IMR-90 (cell line): ENCODE results near the gene CAMK2G. TPM values are rescaled to one million over a fixed set of nuclear protein-coding genes. Genes with fewer than 3 reads are reported as not detected.

Experiments used
- ATAC-seq: fragments of 200-7000 bp; cut with Tn5 transposase; 2 replicates; pipeline ENCODE4 v1.9.1; 2020; ENCODE audit warnings: low read depth, mild to moderate bottlenecking, moderate library complexity
- BruUV-seq: library from RNA; stranded (reverse); fragments of 400-500 nt; replicated peaks from 2 replicates; lab custom pipeline; 2021; lab: Mats Ljungman, UMichigan
- CTCF ChIA-PET: fragments of 300-600 bp; formaldehyde crosslinking; extraction: SDS; loops from one replicate; lab custom pipeline; 2021; ENCODE audit warnings: antibody characterized with exemption; lab: Yijun Ruan, JAX
- POLR2A ChIA-PET: fragments of 300-600 bp; sonication (Branson Sonifier 250); formaldehyde crosslinking; loops from one replicate; lab custom pipeline; 2022; ENCODE audit warnings: antibody characterized with exemption; ENCODE audit not compliant: unreplicated experiment; lab: Charles Lee
- DNase-seq: peaks from one replicate; pipeline ENCODE4 v3.0.0; 2013
- H2AFZ ChIP-seq: replicated peaks from 2 replicates; pipeline ENCODE3; 2013; ENCODE audit warnings: low read length, mild to moderate bottlenecking; ENCODE audit not compliant: poor library complexity
- H2AK5ac ChIP-seq: 2 replicates; pipeline ENCODE4 v1.6.1; 2013; ENCODE audit warnings: low read depth, low read length, inconsistent platforms
- H2AK9ac ChIP-seq: replicated peaks from 2 replicates; pipeline ENCODE3; 2013; ENCODE audit warnings: mild to moderate bottlenecking, low read depth, low read length, moderate library complexity; ENCODE audit not compliant: poor library complexity
- H2BK120ac ChIP-seq: 2 replicates; pipeline ENCODE4 v1.6.1; 2013; ENCODE audit warnings: low read depth, low read length, inconsistent platforms
- H2BK15ac ChIP-seq: 3 replicates; pipeline ENCODE4 v1.6.1; 2013; ENCODE audit warnings: low read depth, low read length, inconsistent platforms
- H2BK20ac ChIP-seq: 2 replicates; pipeline ENCODE4 v1.6.1; 2013; ENCODE audit warnings: low read depth, mild to moderate bottlenecking, inconsistent platforms, low read length, moderate library complexity
- H2BK5ac ChIP-seq: 2 replicates; pipeline ENCODE4 v1.6.1; 2013; ENCODE audit warnings: mild to moderate bottlenecking, low read depth, low read length, inconsistent platforms; ENCODE audit not compliant: poor library complexity, severe bottlenecking
- H3K14ac ChIP-seq: replicated peaks from 2 replicates; pipeline ENCODE4 v1.6.1; 2013; ENCODE audit warnings: low read depth, low read length, inconsistent platforms
- H3K18ac ChIP-seq: 2 replicates; pipeline ENCODE4 v1.6.1; 2013; ENCODE audit warnings: low read depth, low read length, control low read depth
- H3K23ac ChIP-seq: 2 replicates; pipeline ENCODE4 v1.6.1; 2013; ENCODE audit warnings: low read depth, low read length, inconsistent platforms
- H3K27ac ChIP-seq: 2 replicates; pipeline ENCODE4 v1.5.1; 2013; ENCODE audit warnings: mild to moderate bottlenecking, control low read depth, low read length; ENCODE audit not compliant: insufficient read depth
- H3K27me3 ChIP-seq: 2 replicates; pipeline ENCODE4 v1.6.1; 2013; ENCODE audit warnings: low read length; ENCODE audit not compliant: control insufficient read depth, insufficient read depth
- H3K36me3 ChIP-seq: 2 replicates; pipeline ENCODE4 v1.6.1; 2013; ENCODE audit warnings: low read length, mixed read lengths; ENCODE audit not compliant: control insufficient read depth, insufficient read depth
- H3K4ac ChIP-seq: 2 replicates; pipeline ENCODE4 v1.6.1; 2013; ENCODE audit warnings: low read depth, low read length, inconsistent platforms
- H3K4me1 ChIP-seq: 2 replicates; pipeline ENCODE4 v1.6.1; 2013; ENCODE audit warnings: low read length, mixed read lengths; ENCODE audit not compliant: control insufficient read depth, insufficient read depth
- H3K4me2 ChIP-seq: 2 replicates; pipeline ENCODE4 v1.6.1; 2013; ENCODE audit warnings: low read depth, mild to moderate bottlenecking, control low read depth, low read length, moderate library complexity
- H3K4me3 ChIP-seq: 2 replicates; pipeline ENCODE4 v1.5.1; 2013; ENCODE audit warnings: low read depth, mild to moderate bottlenecking, control low read depth, low read length, moderate library complexity; ENCODE audit not compliant: insufficient read depth
- H3K56ac ChIP-seq: 2 replicates; pipeline ENCODE4 v1.6.1; 2013; ENCODE audit warnings: low read length, inconsistent platforms; ENCODE audit not compliant: insufficient read depth; ENCODE audit errors: extremely low read depth
- H3K79me1 ChIP-seq, 2 experiments: 2 replicates each; pipeline ENCODE4 v1.6.1; 2013; ENCODE audit warnings: low read length in 2 of 2, inconsistent platforms in 1 of 2, low read depth in 1 of 2
- H3K9ac ChIP-seq: 2 replicates; pipeline ENCODE4 v1.6.1; 2013; ENCODE audit warnings: low read depth, low read length, control low read depth
- H3K9me1 ChIP-seq: 2 replicates; pipeline ENCODE4 v1.6.1; 2013; ENCODE audit warnings: low read length, inconsistent platforms; ENCODE audit not compliant: insufficient read depth
- H3K9me3 ChIP-seq: 2 replicates; pipeline ENCODE4 v1.6.1; 2013; ENCODE audit warnings: low read length; ENCODE audit not compliant: control insufficient read depth, insufficient read depth
- H4K20me1 ChIP-seq: 2 replicates; pipeline ENCODE4 v1.6.1; 2013; ENCODE audit warnings: low read length, inconsistent platforms; ENCODE audit not compliant: insufficient read depth
- H4K5ac ChIP-seq: 2 replicates; pipeline ENCODE4 v1.6.1; 2013; ENCODE audit warnings: mild to moderate bottlenecking, low read depth, low read length, control low read depth
- H4K8ac ChIP-seq, 2 experiments: 2 replicates each; pipeline ENCODE4 v1.6.1; 2013; ENCODE audit warnings: low read depth in 2 of 2, low read length in 2 of 2, control low read depth in 1 of 2, inconsistent platforms in 1 of 2
- H4K91ac ChIP-seq: 2 replicates; pipeline ENCODE4 v1.6.1; 2013; ENCODE audit warnings: low read depth, low read length, inconsistent platforms; ENCODE audit not compliant: insufficient read depth
- BHLHE40 ChIP-seq: fragments of 150-350 bp; IDR thresholded peaks from 2 replicates; pipeline ENCODE4 v1.6.1; 2016; ENCODE audit warnings: mild to moderate bottlenecking, low read depth, low read length
- CEBPB ChIP-seq: IDR thresholded peaks from 2 replicates; pipeline ENCODE4 v1.6.1; 2012; ENCODE audit warnings: low read depth, low read length, improper control_type of control experiment
- CHD1 ChIP-seq: IDR thresholded peaks from 2 replicates; pipeline ENCODE4 v1.6.1; 2012; ENCODE audit warnings: low read depth, low read length, improper control_type of control experiment
- CTCF ChIP-seq: conservative IDR thresholded peaks from 2 replicates; pipeline ENCODE4 v1.5.1; 2012; ENCODE audit warnings: mild to moderate bottlenecking, low read depth, low read length, improper control_type of control experiment
- ELK1 ChIP-seq: fragments of 150-350 bp; IDR thresholded peaks from 2 replicates; pipeline ENCODE4 v1.6.1; 2016; ENCODE audit warnings: low read depth, mild to moderate bottlenecking, low read length, moderate library complexity, borderline replicate concordance
- FOS ChIP-seq: fragments of 150-350 bp; IDR thresholded peaks from 2 replicates; pipeline ENCODE4 v1.6.1; 2016; ENCODE audit warnings: low read depth, low read length
- MAFK ChIP-seq: IDR thresholded peaks from 2 replicates; pipeline ENCODE4 v1.6.1; 2012; ENCODE audit warnings: low read depth, low read length, improper control_type of control experiment
- MAZ ChIP-seq: IDR thresholded peaks from 2 replicates; pipeline ENCODE4 v1.6.1; 2012; ENCODE audit warnings: low read depth, mild to moderate bottlenecking, low read length, improper control_type of control experiment, moderate library complexity, borderline replicate concordance
- MXI1 ChIP-seq: IDR thresholded peaks from 2 replicates; pipeline ENCODE4 v1.6.1; 2012; ENCODE audit warnings: low read depth, mild to moderate bottlenecking, low read length, moderate library complexity, borderline replicate concordance
- NFE2L2 ChIP-seq: fragments of 150-350 bp; IDR thresholded peaks from 2 replicates; pipeline ENCODE4 v1.6.1; 2016; ENCODE audit warnings: low read depth, mild to moderate bottlenecking, low read length
- POLR2A ChIP-seq: IDR thresholded peaks from 2 replicates; pipeline ENCODE4 v1.6.1; 2012; ENCODE audit warnings: mild to moderate bottlenecking, low read depth, low read length
- RAD21 ChIP-seq: IDR thresholded peaks from 2 replicates; pipeline ENCODE4 v1.6.1; 2012; ENCODE audit warnings: low read length, improper control_type of control experiment
- RCOR1 ChIP-seq: IDR thresholded peaks from 2 replicates; pipeline ENCODE4 v1.6.1; 2012; ENCODE audit warnings: mild to moderate bottlenecking, low read length, improper control_type of control experiment; ENCODE audit not compliant: insufficient replicate concordance
- RFX5 ChIP-seq: IDR thresholded peaks from 2 replicates; pipeline ENCODE4 v1.8.0; 2012; ENCODE audit warnings: low read depth, mild to moderate bottlenecking, low read length, moderate library complexity
- SMC3 ChIP-seq: fragments of 150-350 bp; IDR thresholded peaks from 2 replicates; pipeline ENCODE4 v1.6.1; 2016; ENCODE audit warnings: low read depth, mild to moderate bottlenecking, antibody characterized with exemption, low read length, moderate library complexity
- USF2 ChIP-seq: fragments of 150-350 bp; IDR thresholded peaks from 2 replicates; pipeline ENCODE4 v1.6.1; 2017; ENCODE audit warnings: mild to moderate bottlenecking, antibody characterized with exemption, low read length, low read depth
- WGBS, 2 experiments: methylation state at CpG; one replicate each; pipeline versions ENCODE4 v1.1.5 to v1.1.7; 2013; ENCODE audit warnings: missing lambda C conversion rate in 2 of 2; ENCODE audit not compliant: insufficient read length in 1 of 2; ENCODE audit errors: extremely low coverage in 2 of 2; 5-methylcytosine and 5-hydroxymethylcytosine counted together
- dilution Hi-C: fragments of 300-500 bp; cut with HindIII; formaldehyde crosslinking; loops from one replicate; pipeline ENCODE4 v1.14.3; 2018; ENCODE audit warnings: low sequenced_read_pairs; ENCODE audit not compliant: unreplicated experiment
- in situ Hi-C: fragments of 300-500 bp; cut with MboI; formaldehyde crosslinking; loops from 3 replicates; pipeline ENCODE4 v1.14.3; 2019; ENCODE audit warnings: low sequenced_read_pairs, inconsistent platforms, mixed read lengths
- intact Hi-C: fragments of 100-400 bp; cut with micrococcal nuclease; formaldehyde crosslinking; loops from 2 replicates; pipeline ENCODE4 v1.10.0; 2022
- polyA plus RNA-seq, 3 experiments: library from polyadenylated mRNA; depleted of rRNA; stranded (reverse); fragments of >200 nt; gene quantifications; 2 replicates each; pipeline ENCODE4 v1.2.3, GENCODE V29; 2012; ENCODE audit warnings: low replicate concordance in 1 of 3
- total RNA-seq: library from RNA; depleted of rRNA; stranded (reverse); fragments of >200 nt; gene quantifications from 2 replicates; pipeline ENCODE4 v1.2.3, GENCODE V29; 2012

Gene CAMK2G
- total and polyA plus RNA-seq, 2 of the 4 experiments (the other 2 are of a cell fraction): 20.4 to 25.4 TPM

- peak overlapping the region; percentile 29 for H2AK9ac ChIP-seq
- dilution Hi-C loops (no loop called here), intact Hi-C loops (no loop called here), in situ Hi-C loops (no loop called here)
- no TSS peak for BruUV-seq
- peaks cover 10% of the 10 kb centered on the region; the same call in 1 of the 2 replicates for H3K9me1 ChIP-seq
- no peak for TF ChIP-seq CHD1
- no peak for TF ChIP-seq BHLHE40
- no peak for TF ChIP-seq RCOR1
- TF ChIP-seq SMC3: no peak
- TF ChIP-seq MXI1: no peak
- no peak for TF ChIP-seq MAZ
- TF ChIP-seq POLR2A: no peak
- no peak for TF ChIP-seq RAD21
- no peak for TF ChIP-seq MAFK
- TF ChIP-seq ELK1: no peak
- no peak for TF ChIP-seq CTCF
- TF ChIP-seq USF2: no peak
- TF ChIP-seq CEBPB: no peak
- no peak for TF ChIP-seq RFX5
- TF ChIP-seq FOS: no peak
- TF ChIP-seq NFE2L2: no peak
- no peak overlapping the region for H3K23ac ChIP-seq
- no peak overlapping the region for H3K27ac ChIP-seq
- H3K14ac ChIP-seq: no peak overlapping the region
- no peaks in the 10 kb centered on the region for H3K9me3 ChIP-seq
- H3K4me3 ChIP-seq: no peak overlapping the region
- no peak overlapping the region for H3K4me2 ChIP-seq
- peaks cover 10% of the 10 kb centered on the region for H3K4me1 ChIP-seq
- DNase-seq: no peak
- ChIA-PET CTCF (no interaction called here), POLR2A (no interaction called here)
- no peak overlapping the region for H4K8ac ChIP-seq
- H4K20me1 ChIP-seq: no peaks in the 10 kb centered on the region
- no peak overlapping the region for H4K91ac ChIP-seq
- peaks cover 26% of the 10 kb centered on the region for H3K36me3 ChIP-seq
- no peak overlapping the region for H2AFZ ChIP-seq
- ATAC-seq: no peak
- H2BK20ac ChIP-seq: no peak overlapping the region
- H2AK5ac ChIP-seq: no peak overlapping the region
- 46% methylated on average over 3 of the region's 5 CpGs; no CpG with 5 or more reads in 1 of the 2 experiments for WGBS, 2 experiments
- H2BK5ac ChIP-seq: no peak overlapping the region
- no peak overlapping the region for H3K18ac ChIP-seq
- H3K56ac ChIP-seq: no peak overlapping the region
- H3K79me1 ChIP-seq: peaks cover 0 to 9% of the 10 kb centered on the region in 2 experiments; a peak in 1 of 4 replicates
- H3K4ac ChIP-seq: no peak overlapping the region; the same call in 1 of the 2 replicates
- H2BK15ac ChIP-seq: no peak overlapping the region; the same call in 2 of the 3 replicates
- no peak overlapping the region for H4K5ac ChIP-seq
- no peak overlapping the region; the same call in 1 of the 2 replicates for H2BK120ac ChIP-seq
- H3K27me3 ChIP-seq: no peaks in the 10 kb centered on the region
- H3K9ac ChIP-seq: no peak overlapping the region
Observed at GRCh38 chr10:73819081-73819480, 55.3 kb downstream of the CAMK2G start.
